Stimulated activated naive CD4-positive, alpha-beta T cell treated with Interleukin-2 at 50 U/mL for 16 hours (primary cell): Measurements from ENCODE around the gene NEK3.
"Not testable (repeated sequence)": the region's sequence is repeated elsewhere in the genome, so short reads cannot be mapped to it uniquely, and the experiment has no call there.

Source experiments
- DNase-seq: peaks from one replicate; lab custom pipeline; 2025; lab: John Stamatoyannopoulos, UW

The NEK3 gene

DNA sequence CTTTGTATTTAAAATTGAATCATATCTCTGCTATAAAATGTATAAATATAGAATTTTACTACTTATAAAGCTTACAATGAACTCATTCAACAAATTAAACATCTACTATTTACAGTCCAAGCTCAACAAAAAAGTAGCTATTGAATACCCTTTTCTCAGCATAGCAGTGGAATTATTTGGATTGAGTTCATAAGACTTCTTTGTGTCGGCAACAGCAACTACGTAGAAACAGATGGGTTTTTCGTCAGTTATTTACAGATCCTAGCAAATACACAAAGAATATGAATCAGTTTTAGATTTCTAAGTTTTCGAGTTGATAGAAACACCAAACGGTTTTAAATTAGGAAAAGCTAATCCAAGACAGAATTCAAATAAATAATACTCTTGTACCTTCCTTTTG is 10.4 kb upstream of the NEK3 start:
- no peak for DNase-seq

- DNase-seq, result no peak
Measured at GRCh38 chr13:52165411-52165810, 6.0 kb upstream of the NEK3 start.

- DNase-seq, result no peak
Measured at GRCh38 chr13:52164989-52165388, 5.6 kb upstream of the NEK3 start.

GRCh38 chr13:52163878-52164277 is 4.5 kb upstream of the NEK3 start:
- not testable (repeated sequence) for DNase-seq

DNA sequence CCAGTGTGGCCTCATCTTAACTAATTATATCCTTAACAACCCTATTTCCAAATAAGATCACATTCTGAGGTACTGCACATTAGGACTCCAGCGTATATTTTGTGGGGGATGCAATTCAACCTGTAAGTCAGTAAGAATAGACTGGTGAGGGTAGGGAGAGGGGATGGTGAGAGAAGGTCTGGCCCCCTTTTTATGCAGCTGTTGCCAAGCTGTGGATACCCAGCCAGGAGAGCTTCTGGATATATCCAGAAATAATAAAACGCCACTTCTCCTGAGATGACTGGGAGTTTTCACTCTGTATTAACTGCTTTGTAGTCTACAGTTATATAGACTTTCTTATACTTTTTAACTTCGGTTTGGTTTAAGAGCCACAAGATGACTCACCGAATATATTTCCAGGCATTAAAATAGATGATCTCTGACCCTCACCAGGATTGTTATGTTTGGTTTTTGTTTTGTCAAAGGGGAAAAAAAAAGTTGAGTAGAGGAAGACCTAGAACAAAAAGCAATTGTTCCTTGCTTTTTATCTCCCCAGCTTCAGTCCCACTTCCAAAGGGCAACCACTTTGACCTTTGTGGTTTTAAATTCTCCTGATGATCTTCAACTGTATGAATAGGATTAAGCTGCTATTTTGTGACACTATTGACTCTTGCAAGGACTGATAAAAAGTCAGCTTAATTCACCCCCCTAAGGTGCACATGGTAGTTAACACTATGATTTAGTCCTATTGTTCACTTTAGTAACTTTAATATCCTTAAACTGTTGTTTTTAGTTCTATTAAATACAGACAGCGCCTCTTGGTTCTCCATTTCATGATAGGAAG is 3.1 kb upstream of the NEK3 start:
- no peak for DNase-seq

DNA sequence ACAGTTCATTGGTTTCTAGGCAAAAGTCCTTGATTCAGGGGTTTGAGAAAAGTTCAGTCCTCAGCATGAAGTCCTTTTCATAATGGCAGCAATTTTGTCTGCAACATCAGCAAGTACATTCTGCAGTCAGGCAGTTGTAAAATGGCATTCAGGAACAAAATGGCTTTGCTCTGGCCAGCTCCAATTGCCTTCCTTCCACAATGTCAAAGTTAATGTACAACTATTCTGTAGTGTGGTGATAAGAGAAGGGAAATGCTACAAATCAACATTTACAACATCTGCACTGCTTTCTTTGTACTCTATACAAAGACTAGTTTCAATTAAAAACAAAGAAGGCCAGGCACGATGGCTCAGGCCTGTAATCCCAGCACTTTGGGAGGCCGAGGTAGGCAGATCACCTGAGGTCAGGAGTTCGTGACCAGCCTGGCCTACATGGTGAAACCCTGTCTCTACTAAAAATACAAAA is 1.8 kb upstream of the NEK3 start:
- DNase-seq, result no peak

DNA sequence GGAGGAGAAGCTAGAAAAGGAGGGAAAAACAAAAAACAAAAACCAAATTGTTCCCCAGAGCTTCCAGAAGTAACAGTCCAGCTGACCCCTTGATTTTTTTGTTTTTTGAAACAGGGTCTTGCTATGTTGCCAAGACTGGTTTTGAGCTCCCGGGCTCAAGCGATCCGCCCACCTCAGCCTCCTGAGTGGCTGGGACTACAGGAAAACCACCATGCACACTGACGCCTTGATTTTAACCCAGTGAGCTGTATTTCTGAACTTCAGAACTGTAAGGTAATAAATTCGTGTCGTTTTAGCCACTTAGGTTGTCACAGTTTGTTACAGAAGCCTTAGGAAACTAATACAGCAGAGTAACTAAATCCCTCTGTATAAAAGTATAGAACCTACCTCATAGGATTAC is 1.1 kb upstream of the NEK3 start:
- no peak for DNase-seq

DNA sequence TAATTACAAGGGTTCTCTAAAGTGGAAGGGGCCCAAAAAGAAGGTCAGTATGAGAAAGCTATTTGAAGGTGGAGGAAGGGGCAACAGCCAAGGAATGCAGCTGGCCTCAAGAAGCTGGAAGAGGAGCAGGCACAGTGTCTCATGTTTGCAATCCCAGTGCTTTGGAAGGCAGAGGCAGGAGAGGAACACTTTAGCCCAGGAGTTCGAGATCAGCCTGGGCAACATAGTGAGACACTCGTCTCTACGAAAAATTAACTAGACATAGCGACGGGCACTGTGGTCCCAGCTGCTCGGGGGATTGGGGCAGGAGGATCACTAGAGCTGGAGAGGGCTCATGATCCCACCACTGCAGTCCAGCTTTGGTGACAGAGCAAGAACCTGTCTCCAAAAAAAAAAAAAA is 656 bp upstream of the NEK3 start:
- no peak for DNase-seq

- no peak for DNase-seq
Measured at GRCh38 chr13:52158629-52159158, 703 bp downstream of the NEK3 start.

DNA sequence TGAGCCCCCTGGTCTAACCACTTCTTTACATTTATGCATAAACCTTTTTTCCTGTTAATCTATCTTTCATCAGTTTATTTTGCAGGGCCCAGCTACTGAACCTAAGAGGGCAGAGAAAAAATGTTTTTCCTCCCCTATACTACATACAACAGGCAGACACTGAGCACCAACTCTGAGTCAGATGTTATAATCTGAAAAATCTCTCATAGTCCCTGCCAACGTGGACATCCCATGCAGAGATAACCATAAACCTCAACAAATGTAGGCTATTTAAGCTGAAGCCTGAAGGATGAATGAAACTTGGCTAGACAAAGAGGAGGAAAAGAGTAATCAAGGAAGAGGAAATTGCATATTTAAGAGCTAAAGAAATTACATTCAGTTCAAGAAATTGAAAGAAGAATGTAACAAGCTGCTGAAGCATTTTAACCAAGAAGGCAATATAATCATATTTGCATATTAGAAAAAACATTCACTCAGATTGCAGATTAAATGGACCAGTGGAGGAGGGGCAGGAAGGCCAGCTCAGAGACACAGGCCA is 2.6 kb downstream of the NEK3 start:
- no peak for DNase-seq

- DNase-seq, result no peak
Measured at GRCh38 chr13:52155177-52155576, 4.2 kb downstream of the NEK3 start.

- no peak for DNase-seq
Measured at GRCh38 chr13:52147225-52147624, 12.2 kb downstream of the NEK3 start.

GRCh38 chr13:52141299-52141698 is 18.1 kb downstream of the NEK3 start:
- DNase-seq, result no peak

DNA sequence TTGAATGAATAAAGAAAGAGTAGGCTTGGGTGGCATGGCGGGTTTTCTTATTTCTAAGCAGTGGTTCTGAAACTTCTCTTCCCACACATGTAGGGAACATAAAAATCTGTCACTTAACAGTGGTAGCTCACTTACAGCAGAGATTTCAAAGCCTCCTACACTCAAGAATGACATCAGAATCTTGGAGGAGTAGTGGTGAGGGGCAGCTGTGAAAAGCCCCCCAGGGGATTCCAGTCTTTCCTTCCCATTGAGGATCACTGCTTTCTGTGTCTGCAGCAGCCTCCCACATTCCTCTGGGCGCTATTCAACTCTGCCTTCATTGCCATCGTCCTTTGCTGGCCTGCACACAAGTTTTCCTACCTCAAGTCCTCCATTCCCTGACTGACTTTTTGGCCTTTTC is 21.9 kb downstream of the NEK3 start:
- no peak for DNase-seq

- DNase-seq, result no peak
Measured at GRCh38 chr13:52136763-52137162, 22.6 kb downstream of the NEK3 start.

DNA sequence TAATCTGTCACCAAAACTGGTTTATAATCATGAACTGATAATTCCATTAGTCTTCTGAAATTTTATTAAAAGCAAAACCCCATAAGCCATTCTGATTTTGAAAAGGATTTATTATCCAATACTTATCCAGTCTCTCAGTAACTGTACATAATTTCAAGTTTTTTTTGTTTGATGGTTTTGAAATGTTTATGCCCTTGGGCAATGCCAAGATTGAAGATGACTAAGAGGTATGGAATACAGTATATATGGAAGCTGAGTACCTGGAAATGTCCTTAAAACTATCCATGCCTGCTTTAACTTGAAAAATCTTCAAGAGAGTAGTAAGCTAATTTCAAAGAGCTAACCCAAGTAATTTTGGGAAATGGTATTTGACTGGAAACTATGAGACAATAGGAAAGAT is 28.8 kb downstream of the NEK3 start:
- DNase-seq, result no peak

DNA sequence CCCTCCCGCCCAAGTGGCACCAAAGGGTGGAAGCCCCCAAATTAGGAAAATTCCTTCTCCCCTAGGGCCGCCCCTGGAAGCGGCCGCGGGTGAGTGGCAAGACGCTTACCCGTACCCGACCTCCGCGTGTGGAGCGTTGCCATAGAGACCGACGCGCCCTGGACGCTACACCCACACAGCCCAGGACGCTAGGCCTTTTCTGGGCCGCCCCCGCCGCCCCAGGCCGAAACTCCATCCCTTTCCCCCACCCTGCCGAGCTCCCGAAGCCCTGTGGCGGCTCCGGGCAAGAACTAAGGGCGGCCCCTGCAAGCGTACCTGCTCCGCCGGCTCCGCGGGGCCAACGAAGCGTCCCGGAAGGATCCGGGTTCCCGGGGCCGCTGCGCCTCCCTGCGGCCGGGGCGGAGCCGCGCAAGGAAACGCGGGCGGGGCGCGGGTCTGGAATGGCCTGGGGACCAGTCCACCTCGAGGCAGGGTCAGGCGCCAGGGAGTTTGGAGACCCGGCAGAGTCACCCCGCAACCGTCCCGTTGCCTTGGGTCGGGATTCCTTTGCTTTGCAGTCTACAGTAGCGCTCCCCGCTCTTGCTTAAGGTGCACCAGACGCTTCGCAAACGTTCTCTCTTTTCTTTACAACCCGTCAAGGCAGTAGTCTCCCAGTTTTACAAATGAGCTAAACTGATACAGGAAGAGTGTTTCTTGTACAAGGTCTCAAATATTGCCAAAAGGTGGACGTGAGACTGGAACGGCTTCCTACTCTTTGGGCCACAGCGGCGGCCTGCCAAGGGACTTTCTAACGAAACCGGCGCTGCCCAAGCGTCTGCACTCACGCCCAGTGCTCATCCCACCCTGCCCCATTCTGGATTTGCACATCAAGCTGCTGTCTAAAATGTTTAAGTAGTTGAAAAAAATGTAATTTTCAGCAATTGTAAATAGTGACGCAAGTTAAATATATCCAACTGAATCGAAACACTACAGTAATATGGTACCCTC is 30.4 kb downstream of the NEK3 start, which contains the start of gene NEK5:
TSS of gene NEK5 (minus strand) at position 360 of the 987 bp plus-strand sequence. CDS start 1,591 bp downstream, outside the sequence.
- peak; percentile 42 for DNase-seq

- peak; percentile 1 for DNase-seq
Measured at GRCh38 chr13:52127783-52128702, 31.4 kb downstream of the NEK3 start.

GRCh38 chr13:52127378-52127777 is 32.0 kb downstream of the NEK3 start:
- DNase-seq, result no peak

GRCh38 chr13:52125547-52125946 is 33.9 kb downstream of the NEK3 start:
- no peak for DNase-seq

DNA sequence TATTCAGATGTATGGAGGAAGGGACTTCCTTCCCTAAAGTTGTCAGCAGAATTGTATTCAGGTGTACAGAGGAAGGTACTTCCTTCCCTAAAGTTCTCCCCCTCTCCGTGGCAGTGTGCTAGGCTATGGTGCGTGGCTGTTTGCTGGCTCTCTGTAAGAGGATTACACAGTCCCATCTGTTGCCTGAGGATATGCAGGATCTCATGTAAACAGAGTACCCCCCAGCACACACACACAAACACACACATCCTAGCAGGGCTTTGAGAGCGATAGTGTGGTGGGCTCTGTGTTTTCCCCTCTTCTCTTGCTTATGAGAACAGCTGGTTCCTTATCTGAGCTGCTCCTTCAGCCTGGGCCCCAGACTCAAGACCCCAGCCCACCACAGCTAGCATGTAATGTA is 40.8 kb downstream of the NEK3 start:
- no peak for DNase-seq
